Karpas-422 (cell line): ENCODE data around the gene AMMECR1. TPM values are rescaled to one million over a fixed set of nuclear protein-coding genes. Genes with fewer than 3 reads are reported as not detected.

Experiments used
- DNase-seq: peaks from one replicate; pipeline ENCODE4 v3.0.0-alpha.2; 2015
- H2AFZ ChIP-seq: fragments of 200-600 bp; sonication (generic); 2 replicates; pipeline ENCODE4 v1.6.1; 2014; ENCODE audit warnings: antibody characterized with exemption, low read length, mixed read lengths
- H3K27ac ChIP-seq: fragments of 200-600 bp; sonication (generic); 2 replicates; pipeline ENCODE4 v1.5.1; 2014; ENCODE audit warnings: mild to moderate bottlenecking, low read length, moderate library complexity
- H3K27me3 ChIP-seq: fragments of 200-600 bp; sonication (generic); 2 replicates; pipeline ENCODE4 v1.6.1; 2014; ENCODE audit warnings: low read length, mixed read lengths
- H3K36me3 ChIP-seq: fragments of 200-600 bp; sonication (generic); 2 replicates; pipeline ENCODE4 v1.6.1; 2014; ENCODE audit warnings: low read length, mixed read lengths; ENCODE audit not compliant: insufficient read depth
- H3K4me1 ChIP-seq: fragments of 200-600 bp; sonication (generic); 2 replicates; pipeline ENCODE4 v1.6.1; 2014; ENCODE audit warnings: mild to moderate bottlenecking, low read length, mixed read lengths
- H3K4me2 ChIP-seq: fragments of 200-600 bp; sonication (generic); 2 replicates; pipeline ENCODE4 v1.6.1; 2014; ENCODE audit warnings: low read length, low read depth, mild to moderate bottlenecking; ENCODE audit not compliant: poor library complexity, severe bottlenecking
- H3K4me3 ChIP-seq: fragments of 200-600 bp; sonication (generic); 2 replicates; pipeline ENCODE4 v1.5.1; 2014; ENCODE audit warnings: mild to moderate bottlenecking, antibody characterized with exemption, low read length, mixed read lengths
- H3K79me2 ChIP-seq: fragments of 200-600 bp; sonication (generic); 2 replicates; pipeline ENCODE4 v1.6.1; 2014; ENCODE audit warnings: mild to moderate bottlenecking, low read length, mixed read lengths
- H3K9ac ChIP-seq: fragments of 200-600 bp; sonication (generic); 2 replicates; pipeline ENCODE4 v1.6.0; 2014; ENCODE audit warnings: low read length
- H3K9me2 ChIP-seq: fragments of 200-600 bp; sonication (generic), shearing (Covaris generic); replicated peaks from 2 replicates; pipeline ENCODE4 v1.6.0; 2014; ENCODE audit warnings: mild to moderate bottlenecking, low read length, moderate library complexity; ENCODE audit not compliant: insufficient read depth
- H3K9me3 ChIP-seq: fragments of 300-700, 200-600 bp; sonication (generic); 2 replicates; pipeline ENCODE4 v1.6.1; 2014; ENCODE audit warnings: low read length, mixed read lengths
- H4K20me1 ChIP-seq: fragments of 200-600 bp; sonication (generic); 2 replicates; pipeline ENCODE4 v1.6.1; 2014; ENCODE audit warnings: mild to moderate bottlenecking, antibody characterized with exemption, low read length, low read depth; ENCODE audit not compliant: insufficient read depth
- total RNA-seq: library from RNA; depleted of rRNA; stranded (reverse); fragments of >200 nt; shearing (Covaris generic); gene quantifications from 2 replicates; pipeline ENCODE4 v1.2.3, GENCODE V29; 2014; ENCODE audit warnings: low replicate concordance

Gene AMMECR1
- total RNA-seq, 1 experiment from 2014 or later = 15.1 TPM

DNA sequence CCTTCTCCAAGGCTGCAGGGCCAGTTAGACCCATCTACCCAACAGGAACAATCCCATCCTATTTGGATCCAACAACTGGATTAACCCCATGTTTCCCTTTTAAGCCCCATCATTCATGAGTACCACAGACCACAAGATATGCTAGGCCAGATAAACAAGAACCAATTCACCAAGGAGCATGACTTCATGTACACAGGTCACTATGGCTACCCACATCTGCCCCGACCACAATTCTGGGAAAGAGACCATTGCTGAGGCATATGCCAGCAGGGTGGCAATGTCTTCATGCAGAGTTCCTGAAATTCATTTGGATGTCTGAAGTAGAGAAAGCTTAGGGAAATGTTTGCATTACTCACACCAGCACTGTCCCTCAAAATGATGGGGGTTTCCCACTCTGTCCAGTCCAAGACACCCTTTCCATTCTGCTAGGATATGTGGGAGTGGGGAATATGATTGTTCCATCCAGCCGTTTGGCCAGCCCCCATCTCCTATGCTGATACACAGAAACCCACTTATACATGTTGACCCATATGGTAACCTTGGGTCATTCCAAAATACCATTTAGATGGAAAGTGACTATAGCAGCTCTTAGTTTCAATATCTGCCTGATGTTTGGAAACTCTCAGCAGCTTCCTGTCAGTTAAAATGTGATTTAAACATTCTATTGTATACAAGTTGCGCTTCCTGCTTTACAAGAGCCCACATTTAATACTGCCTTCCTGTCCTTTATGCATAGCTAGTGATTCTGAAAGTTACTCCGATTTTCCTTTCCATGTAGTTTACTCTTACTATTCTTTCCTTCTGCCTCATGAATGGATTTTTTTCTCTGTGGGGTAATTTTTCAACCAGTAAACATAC, 129.0 kb downstream of the AMMECR1 start:
- Histone ChIP-seq H3K4me3 (no peak overlapping the region), H3K27me3 (no peaks in the 10 kb centered on the region), H3K4me1 (no peaks in the 10 kb centered on the region), H3K9me2 (no peaks in the 10 kb centered on the region), H3K27ac (no peak overlapping the region), H3K4me2 (no peak overlapping the region), H3K9ac (no peak overlapping the region), H3K9me3 (no peaks in the 10 kb centered on the region), H3K36me3 (no peaks in the 10 kb centered on the region), H4K20me1 (no peaks in the 10 kb centered on the region), H2AFZ (no peak overlapping the region), H3K79me2 (no peaks in the 10 kb centered on the region)
- no peak for DNase-seq

GRCh38 chrX:110183314-110183713, 134.6 kb downstream of the AMMECR1 start:
- Histone ChIP-seq H3K4me1 (no peaks in the 10 kb centered on the region), H3K9me2 (no peaks in the 10 kb centered on the region), H3K4me3 (no peak overlapping the region), H3K9me3 (no peaks in the 10 kb centered on the region), H3K79me2 (no peaks in the 10 kb centered on the region), H3K36me3 (no peaks in the 10 kb centered on the region), H3K4me2 (no peak overlapping the region), H3K27me3 (no peaks in the 10 kb centered on the region), H4K20me1 (no peaks in the 10 kb centered on the region), H3K9ac (no peak overlapping the region), H3K27ac (no peak overlapping the region), H2AFZ (no peak overlapping the region)
- no peak for DNase-seq

DNA sequence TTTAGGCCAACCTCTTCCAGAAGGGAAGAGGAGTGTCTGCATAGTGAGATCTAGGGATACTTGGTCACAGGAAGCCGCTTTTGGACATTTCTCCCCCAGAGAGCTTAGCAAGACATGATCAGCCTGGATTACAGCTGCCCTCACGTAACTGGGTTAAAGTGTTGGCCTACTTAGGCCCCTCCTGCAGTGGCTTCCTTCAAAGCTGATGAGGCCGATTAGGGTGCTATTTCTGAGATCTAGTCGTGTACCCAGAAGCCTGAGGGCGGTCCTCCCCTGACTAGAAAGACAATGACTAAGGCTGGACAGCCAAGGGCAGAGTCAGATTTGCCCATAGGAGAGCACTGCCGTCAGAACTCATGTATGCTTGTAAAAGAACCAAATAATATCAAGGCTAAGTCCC, 135.0 kb downstream of the AMMECR1 start:
- H3K4me1 ChIP-seq = no peaks in the 10 kb centered on the region
- no peaks in the 10 kb centered on the region for H4K20me1 ChIP-seq
- H3K4me2 ChIP-seq = no peak overlapping the region
- H3K27ac ChIP-seq = no peak overlapping the region
- H3K9me2 ChIP-seq = no peaks in the 10 kb centered on the region
- no peaks in the 10 kb centered on the region for H3K9me3 ChIP-seq
- no peaks in the 10 kb centered on the region for H3K79me2 ChIP-seq
- H3K4me3 ChIP-seq = no peak overlapping the region
- no peak overlapping the region for H2AFZ ChIP-seq
- H3K9ac ChIP-seq = no peak overlapping the region
- DNase-seq = no peak
- no peaks in the 10 kb centered on the region for H3K27me3 ChIP-seq
- H3K36me3 ChIP-seq = no peaks in the 10 kb centered on the region

DNA sequence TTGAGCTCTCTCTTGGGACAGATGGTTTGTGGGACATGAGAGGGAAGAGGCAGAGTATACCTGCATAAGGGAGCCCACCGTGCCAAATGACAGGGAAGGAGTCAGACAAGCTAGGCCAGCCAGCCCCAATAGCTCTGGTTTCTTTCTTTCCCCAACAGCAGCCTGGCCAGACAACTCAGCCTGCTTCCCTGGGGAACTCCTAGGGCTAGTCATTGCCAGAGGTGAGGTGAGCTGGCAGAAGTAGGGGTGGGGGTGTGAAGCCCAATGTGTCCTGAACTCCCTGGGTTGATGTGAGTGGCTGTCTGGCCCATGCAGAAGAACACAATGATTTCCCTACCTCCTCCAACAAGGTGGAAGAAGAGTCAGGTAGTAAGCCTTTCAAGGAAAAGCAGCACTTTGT, 135.5 kb downstream of the AMMECR1 start:
- H3K9ac ChIP-seq = no peak overlapping the region
- no peak overlapping the region for H3K4me3 ChIP-seq
- no peak overlapping the region for H3K4me2 ChIP-seq
- no peak overlapping the region for H2AFZ ChIP-seq
- H4K20me1 ChIP-seq = no peaks in the 10 kb centered on the region
- no peaks in the 10 kb centered on the region for H3K27me3 ChIP-seq
- no peak for DNase-seq
- H3K9me3 ChIP-seq = no peaks in the 10 kb centered on the region
- H3K4me1 ChIP-seq = no peaks in the 10 kb centered on the region
- no peaks in the 10 kb centered on the region for H3K9me2 ChIP-seq
- H3K36me3 ChIP-seq = no peaks in the 10 kb centered on the region
- no peaks in the 10 kb centered on the region for H3K79me2 ChIP-seq
- no peak overlapping the region for H3K27ac ChIP-seq

GRCh38 chrX:110181459-110182137, 136.3 kb downstream of the AMMECR1 start:
- H3K4me3 ChIP-seq = no peak overlapping the region
- no peak overlapping the region for H3K4me2 ChIP-seq

GRCh38 chrX:110180928-110181310, 137.0 kb downstream of the AMMECR1 start:
- Histone ChIP-seq H3K9me3 (no peaks in the 10 kb centered on the region), H3K9ac (no peak overlapping the region), H3K27ac (no peak overlapping the region), H3K4me2 (no peak overlapping the region), H3K27me3 (no peaks in the 10 kb centered on the region), H3K4me1 (no peaks in the 10 kb centered on the region), H3K9me2 (no peaks in the 10 kb centered on the region), H2AFZ (no peak overlapping the region), H3K36me3 (no peaks in the 10 kb centered on the region), H4K20me1 (no peaks in the 10 kb centered on the region), H3K4me3 (no peak overlapping the region), H3K79me2 (no peaks in the 10 kb centered on the region)
- no peak for DNase-seq

More at GRCh38 chrX:110181459-110182137, 136.3 kb downstream of the AMMECR1 start:
- H3K79me2 ChIP-seq = no peaks in the 10 kb centered on the region
- no peak overlapping the region for H3K9ac ChIP-seq
- no peaks in the 10 kb centered on the region for H3K9me3 ChIP-seq
- H3K36me3 ChIP-seq = no peaks in the 10 kb centered on the region
- no peaks in the 10 kb centered on the region for H3K4me1 ChIP-seq
- no peak for DNase-seq
- H3K27ac ChIP-seq = no peak overlapping the region
- H3K27me3 ChIP-seq = no peaks in the 10 kb centered on the region
- H2AFZ ChIP-seq = no peak overlapping the region
- H3K9me2 ChIP-seq = no peaks in the 10 kb centered on the region
- H4K20me1 ChIP-seq = no peaks in the 10 kb centered on the region

DNA sequence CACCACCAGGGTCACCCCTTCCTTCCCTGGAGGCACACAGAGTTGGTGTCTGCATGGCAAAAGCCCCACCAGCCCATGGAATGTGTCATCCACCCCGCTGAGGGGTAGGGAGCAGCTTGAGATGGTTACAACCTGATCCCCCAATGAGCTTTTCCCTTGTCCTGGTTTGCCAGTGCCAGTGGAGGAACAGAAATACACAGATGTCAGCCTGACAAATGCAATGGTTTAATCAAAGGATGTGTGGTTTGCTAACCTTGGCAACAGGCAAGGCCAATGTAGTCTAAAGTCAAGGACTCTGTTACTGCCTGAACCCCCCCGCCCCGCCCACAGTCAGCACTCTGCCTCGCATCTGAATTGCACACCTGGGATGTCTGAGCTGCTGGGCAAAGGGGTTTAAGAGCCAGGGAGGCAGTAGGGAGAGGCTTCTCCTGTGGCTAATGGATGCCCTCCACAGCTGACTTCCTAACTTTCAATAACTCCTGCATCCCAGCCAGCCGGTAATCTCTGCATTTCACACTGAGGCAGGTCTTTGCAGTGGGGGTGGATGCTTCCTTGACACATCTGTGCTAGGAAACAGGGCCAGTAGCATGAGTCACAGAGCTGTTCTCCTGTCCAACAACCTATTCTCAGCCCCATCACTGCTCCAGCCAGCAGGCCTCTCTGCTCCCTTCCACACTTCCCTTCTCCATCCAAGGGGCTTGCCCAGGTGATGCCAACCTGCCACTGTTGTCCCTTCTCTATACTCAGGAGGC, 137.5 kb downstream of the AMMECR1 start:
- Histone ChIP-seq H3K79me2 (no peaks in the 10 kb centered on the region), H4K20me1 (no peaks in the 10 kb centered on the region), H3K9me2 (no peaks in the 10 kb centered on the region), H2AFZ (no peak overlapping the region), H3K9me3 (no peaks in the 10 kb centered on the region), H3K27ac (no peak overlapping the region), H3K4me2 (no peak overlapping the region), H3K9ac (no peak overlapping the region), H3K27me3 (no peaks in the 10 kb centered on the region), H3K36me3 (no peaks in the 10 kb centered on the region), H3K4me3 (no peak overlapping the region), H3K4me1 (no peaks in the 10 kb centered on the region)
- DNase-seq = no peak
